H1 (cell line): ENCODE data around the gene FLOT1.

Experiments
- CBX5 ChIP-seq: fragments of 300-800, 300-1000 bp; sonication (generic); IDR thresholded peaks from 2 replicates; pipeline ENCODE4 v1.7.1; 2016; ENCODE audit warnings: antibody characterized with exemption, low read length, low read depth
- CREB1 ChIP-seq: IDR thresholded peaks from 2 replicates; pipeline ENCODE4 v1.6.1; 2012; ENCODE audit warnings: inconsistent platforms
- CTBP2 ChIP-seq: IDR thresholded peaks from 2 replicates; pipeline ENCODE4 v1.7.0; 2011; ENCODE audit warnings: borderline replicate concordance, mild to moderate bottlenecking, moderate library complexity, mixed read lengths, low read length; ENCODE audit not compliant: insufficient read depth, insufficient read length
- CTCF ChIP-seq, 3 experiments: IDR thresholded peaks; 1 replicate in 2 of 3; 2 replicates in 1 of 3; pipeline versions ENCODE4 v1.5.1 to v1.6.1; 2011; ENCODE audit warnings: low read length in 3 of 3, mild to moderate bottlenecking in 3 of 3, inconsistent platforms in 2 of 3, low read depth in 1 of 3, moderate library complexity in 1 of 3; ENCODE audit not compliant: insufficient read depth in 1 of 3; ENCODE audit errors: control extremely low read depth in 1 of 3
- EGR1 ChIP-seq: IDR thresholded peaks from 2 replicates; pipeline ENCODE4 v1.6.1; 2011; ENCODE audit warnings: low read depth, low read length, borderline replicate concordance
- HDAC2 ChIP-seq, 2 experiments: fragments of 300-600 bp in 1 of 2; sonication (generic) in 1 of 2; IDR thresholded peaks; 2 replicates each; pipeline ENCODE4 v1.6.1; 2011 to 2012; ENCODE audit warnings: low read depth in 2 of 2, low read length in 2 of 2, mild to moderate bottlenecking in 2 of 2, moderate library complexity in 2 of 2, borderline replicate concordance in 1 of 2, inconsistent platforms in 1 of 2
- KDM1A ChIP-seq: fragments of 200-600, 300-600 bp; sonication (generic); IDR thresholded peaks from 2 replicates; pipeline ENCODE4 v1.7.1; 2016; ENCODE audit warnings: mild to moderate bottlenecking, low read length, borderline replicate concordance
- KDM5A ChIP-seq: fragments of 200-600 bp; IDR thresholded peaks from 2 replicates; pipeline ENCODE4 v1.7.1; 2012; ENCODE audit warnings: mild to moderate bottlenecking, low read length, inconsistent platforms, mixed read lengths
- POLR2A ChIP-seq, 2 experiments: IDR thresholded peaks; 1 replicate in 1 of 2; 2 replicates in 1 of 2; pipeline ENCODE4 v1.6.1; 2011; ENCODE audit warnings: low read depth in 2 of 2, low read length in 2 of 2, mild to moderate bottlenecking in 2 of 2; ENCODE audit errors: control extremely low read depth in 1 of 2
- POLR2AphosphoS5 ChIP-seq: IDR thresholded peaks from 2 replicates; pipeline ENCODE4 v1.6.1; 2011; ENCODE audit warnings: low read depth, low read length
- SIN3A ChIP-seq, 2 experiments: IDR thresholded peaks in 1 of 2; conservative IDR thresholded peaks in 1 of 2; 2 replicates each; pipeline ENCODE4 v1.6.1; 2011 to 2012; ENCODE audit warnings: low read length in 2 of 2, improper control_type of control experiment in 1 of 2, low read depth in 1 of 2, mild to moderate bottlenecking in 1 of 2
- SIX5 ChIP-seq: IDR thresholded peaks from 2 replicates; pipeline ENCODE4 v1.6.1; 2011; ENCODE audit warnings: mild to moderate bottlenecking, low read depth, low read length
- TAF1 ChIP-seq: IDR thresholded peaks from 2 replicates; pipeline ENCODE4 v1.6.1; 2011; ENCODE audit warnings: mild to moderate bottlenecking, low read depth, low read length

GRCh38 chr6:30741063-30741779, 1.3 kb downstream of the FLOT1 start:
- TF ChIP-seq CTCF (IDR thresholded peaks at IDR 0.05; ENCODE audit: control extremely low read depth in 1 of 3, insufficient read depth in 1 of 3, low read depth in 1 of 3, low read length in 3 of 3) (no peak), SIN3A (conservative IDR thresholded peaks at IDR 0.05 in 1 of 2, IDR thresholded peaks at IDR 0.05 in 1 of 2; ENCODE audit: low read depth in 1 of 2, low read length in 2 of 2) (no peak), CREB1 (no peak), POLR2AphosphoS5 (no peak), CTBP2 (no peak), EGR1 (no peak), POLR2A (IDR thresholded peaks at IDR 0.05; ENCODE audit: control extremely low read depth in 1 of 2, low read depth in 2 of 2, low read length in 2 of 2) (no peak), KDM5A (no peak), HDAC2 (IDR thresholded peaks at IDR 0.05; ENCODE audit: borderline replicate concordance in 1 of 2, low read depth in 2 of 2, low read length in 2 of 2) (no peak), TAF1 (no peak), KDM1A (no peak), CBX5 (no peak), SIX5 (no peak)
